Measurements from ENCODE around the gene EPN2.

GRCh38 chr17:19361944-19362276, 124.7 kb downstream of the EPN2 start:
- TF ChIP-seq CTCF (IDR thresholded peaks at IDR 0.05): no peak
- no peak for TF ChIP-seq EP300 (IDR thresholded peaks at IDR 0.05)

Measured in tibial nerve (tissue), 4 donors.